BE2C (cell line): ENCODE results near the gene DISC1.

Source experiments
- DNase-seq: peaks from one replicate; pipeline ENCODE4 v3.0.0-alpha.2; 2020
- H3K27me3 ChIP-seq: fragments of 250-450 bp; sonication (Bioruptor Pico); 2 replicates; pipeline ENCODE4 v1.5.1; 2020; ENCODE audit warnings: mild to moderate bottlenecking
- H3K36me3 ChIP-seq: fragments of 250-450 bp; sonication (Bioruptor Pico); 2 replicates; pipeline ENCODE4 v1.5.1; 2020; ENCODE audit warnings: mild to moderate bottlenecking
- H3K4me1 ChIP-seq: fragments of 250-450 bp; sonication (Bioruptor Pico); 2 replicates; pipeline ENCODE4 v1.5.1; 2020
- H3K4me3 ChIP-seq: 2 replicates; pipeline ENCODE4 v1.5.1; 2011; ENCODE audit warnings: low read depth, low read length
- H3K9me3 ChIP-seq: fragments of 250-450 bp; sonication (Bioruptor Pico); 2 replicates; pipeline ENCODE4 v1.5.1; 2020
- TF ChIP-seq, protein P1 (sequence below): IDR thresholded peaks from 2 replicates; pipeline ENCODE4 v1.5.1; 2012; ENCODE audit warnings: mild to moderate bottlenecking, low read depth, low read length

DISC1 gene

GRCh38 chr1:231836227-231836893, 209.8 kb downstream of the DISC1 start:
- Histone ChIP-seq H3K27me3 (no peaks in the 10 kb centered on the region), H3K4me1 (no peaks in the 10 kb centered on the region), H3K36me3 (no peaks in the 10 kb centered on the region), H3K9me3 (no peaks in the 10 kb centered on the region), H3K4me3 (no peak overlapping the region)
- DNase-seq, result no peak
- TF ChIP-seq, protein P1, sequence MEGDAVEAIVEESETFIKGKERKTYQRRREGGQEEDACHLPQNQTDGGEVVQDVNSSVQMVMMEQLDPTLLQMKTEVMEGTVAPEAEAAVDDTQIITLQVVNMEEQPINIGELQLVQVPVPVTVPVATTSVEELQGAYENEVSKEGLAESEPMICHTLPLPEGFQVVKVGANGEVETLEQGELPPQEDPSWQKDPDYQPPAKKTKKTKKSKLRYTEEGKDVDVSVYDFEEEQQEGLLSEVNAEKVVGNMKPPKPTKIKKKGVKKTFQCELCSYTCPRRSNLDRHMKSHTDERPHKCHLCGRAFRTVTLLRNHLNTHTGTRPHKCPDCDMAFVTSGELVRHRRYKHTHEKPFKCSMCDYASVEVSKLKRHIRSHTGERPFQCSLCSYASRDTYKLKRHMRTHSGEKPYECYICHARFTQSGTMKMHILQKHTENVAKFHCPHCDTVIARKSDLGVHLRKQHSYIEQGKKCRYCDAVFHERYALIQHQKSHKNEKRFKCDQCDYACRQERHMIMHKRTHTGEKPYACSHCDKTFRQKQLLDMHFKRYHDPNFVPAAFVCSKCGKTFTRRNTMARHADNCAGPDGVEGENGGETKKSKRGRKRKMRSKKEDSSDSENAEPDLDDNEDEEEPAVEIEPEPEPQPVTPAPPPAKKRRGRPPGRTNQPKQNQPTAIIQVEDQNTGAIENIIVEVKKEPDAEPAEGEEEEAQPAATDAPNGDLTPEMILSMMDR, result no peak

DNA sequence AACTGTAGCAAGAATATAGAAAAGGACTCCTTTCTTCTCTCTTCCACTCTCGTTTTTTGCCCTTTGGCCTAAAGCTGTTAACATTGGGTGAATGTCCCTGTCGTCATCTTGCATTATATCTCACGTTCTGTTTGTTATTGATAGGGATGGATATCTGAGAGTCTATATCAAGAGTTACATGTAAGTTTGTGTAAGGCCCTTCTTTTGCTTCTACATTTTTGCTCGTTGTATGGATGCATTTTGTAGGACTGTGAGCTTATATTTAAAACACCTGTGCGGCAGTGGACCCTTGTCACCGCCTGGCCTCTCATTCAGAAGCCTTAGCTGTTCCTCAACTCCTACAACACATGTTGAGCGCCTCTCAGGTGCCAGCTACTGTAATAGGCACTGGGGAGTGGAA, 211.9 kb downstream of the DISC1 start:
- TF ChIP-seq, protein P1, result no peak
- no peak for DNase-seq
- H3K27me3 ChIP-seq, result no peaks in the 10 kb centered on the region
- H3K9me3 ChIP-seq, result no peaks in the 10 kb centered on the region
- H3K4me1 ChIP-seq, result no peaks in the 10 kb centered on the region
- H3K4me3 ChIP-seq, result no peak overlapping the region
- H3K36me3 ChIP-seq, result no peaks in the 10 kb centered on the region

GRCh38 chr1:231839999-231840398, 213.4 kb downstream of the DISC1 start:
- Histone ChIP-seq H3K9me3 (no peaks in the 10 kb centered on the region), H3K27me3 (no peaks in the 10 kb centered on the region), H3K4me1 (no peaks in the 10 kb centered on the region), H3K36me3 (no peaks in the 10 kb centered on the region), H3K4me3 (no peak overlapping the region)
- no peak for DNase-seq
- TF ChIP-seq, protein P1, result no peak

DNA sequence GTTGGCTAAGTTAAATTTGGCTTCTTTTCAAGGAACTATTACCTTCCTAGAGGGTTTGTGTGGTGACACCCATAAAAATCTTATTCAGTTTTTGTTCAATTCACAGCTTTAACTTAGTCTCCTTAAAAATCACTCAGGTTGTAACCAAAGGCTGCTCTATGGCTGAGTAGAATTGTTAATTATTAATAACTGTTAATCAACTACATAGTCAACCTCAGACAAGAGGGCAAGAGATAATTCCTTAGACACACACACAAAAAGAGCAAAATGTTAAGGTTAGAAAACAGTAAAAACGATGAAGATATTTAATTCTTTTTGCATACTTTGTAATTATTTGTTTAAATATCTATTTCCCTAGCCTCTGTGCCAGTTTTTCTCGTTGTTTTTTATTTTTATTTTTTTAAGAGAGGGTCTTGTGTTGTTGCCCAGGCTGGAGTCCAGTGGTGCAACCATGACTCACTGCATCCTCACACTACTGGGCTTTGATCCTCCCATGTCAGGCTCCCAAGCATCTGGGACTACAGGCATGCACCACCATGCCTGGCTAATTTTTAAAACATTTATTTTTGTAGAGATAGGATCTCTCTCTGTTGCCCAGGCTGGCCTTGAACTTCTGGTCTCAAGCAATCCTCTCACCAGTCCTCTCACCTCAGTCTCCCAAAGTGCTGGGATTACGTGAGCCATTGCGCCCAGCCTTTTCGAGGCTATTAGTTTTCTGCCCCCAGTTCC, 215.2 kb downstream of the DISC1 start:
- Histone ChIP-seq H3K27me3 (no peaks in the 10 kb centered on the region), H3K4me3 (no peak overlapping the region), H3K4me1 (no peaks in the 10 kb centered on the region), H3K9me3 (no peaks in the 10 kb centered on the region), H3K36me3 (no peaks in the 10 kb centered on the region)
- TF ChIP-seq, protein P1, result no peak
- DNase-seq, result no peak

GRCh38 chr1:231842441-231842840, 215.9 kb downstream of the DISC1 start:
- no peaks in the 10 kb centered on the region for H3K36me3 ChIP-seq
- DNase-seq, result no peak
- no peaks in the 10 kb centered on the region for H3K9me3 ChIP-seq
- H3K27me3 ChIP-seq, result no peaks in the 10 kb centered on the region
- no peak overlapping the region for H3K4me3 ChIP-seq
- H3K4me1 ChIP-seq, result no peaks in the 10 kb centered on the region
- TF ChIP-seq, protein P1, result no peak

DNA sequence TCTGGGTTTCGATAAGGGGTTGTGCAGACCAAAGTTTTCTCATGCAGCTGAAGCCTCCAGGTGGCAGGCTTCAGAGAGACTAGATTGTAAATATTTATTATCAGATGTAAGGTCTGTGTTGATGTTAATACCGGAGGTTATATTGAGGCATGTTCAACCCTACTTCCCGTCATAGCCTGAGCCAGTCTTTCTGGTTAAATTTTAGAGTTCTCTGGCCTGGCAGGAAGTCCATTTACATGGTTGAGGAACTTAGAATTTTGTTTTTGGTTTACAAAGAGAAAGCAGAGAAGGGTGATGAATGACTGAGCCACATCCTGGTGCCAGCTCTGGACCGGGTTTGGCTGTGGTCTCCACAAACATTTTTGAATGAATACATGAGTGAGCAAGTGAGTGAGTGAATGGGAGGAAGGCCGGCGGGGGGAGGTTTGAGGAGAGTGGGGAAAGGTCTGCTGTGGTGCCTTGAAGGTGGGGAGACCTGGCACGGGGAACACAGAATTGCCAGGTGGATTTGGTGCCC, 218.5 kb downstream of the DISC1 start:
- Histone ChIP-seq H3K36me3 (no peaks in the 10 kb centered on the region), H3K4me3 (no peak overlapping the region), H3K4me1 (no peaks in the 10 kb centered on the region), H3K9me3 (no peaks in the 10 kb centered on the region), H3K27me3 (no peaks in the 10 kb centered on the region)
- DNase-seq, result no peak
- TF ChIP-seq, protein P1, result no peak
